H7 (cell line): Measurements from ENCODE around the gene SH2D6. TPM values are rescaled to one million over a fixed set of nuclear protein-coding genes. Genes with fewer than 3 reads are reported as not detected.

Source experiments
- DNase-seq: peaks from one replicate; pipeline ENCODE4 v3.0.0; 2012
- H3K27me3 ChIP-seq: 2 replicates; pipeline ENCODE4 v1.6.0; 2011; ENCODE audit warnings: mild to moderate bottlenecking, low read length; ENCODE audit not compliant: control insufficient read depth, insufficient read depth
- H3K36me3 ChIP-seq: replicated peaks from 2 replicates; pipeline ENCODE4 v1.5.1; 2011; ENCODE audit warnings: low read length; ENCODE audit not compliant: control insufficient read depth, insufficient read depth
- H3K4me3 ChIP-seq: 2 replicates; pipeline ENCODE4 v1.5.1; 2011; ENCODE audit warnings: low read depth, mild to moderate bottlenecking, control low read depth, low read length, moderate library complexity; ENCODE audit not compliant: insufficient read depth
- total RNA-seq: library from RNA; depleted of rRNA; stranded (reverse); fragments of >200 nt; shearing (Covaris generic); gene quantifications from 2 replicates; pipeline ENCODE4 v1.2.3, GENCODE V29; 2014

Gene SH2D6
- total RNA-seq, 1 experiment from 2014 or later = not detected

GRCh38 chr2:85449214-85449588 lies 30.7 kb downstream of the SH2D6 start:
- no peaks in the 10 kb centered on the region for H3K36me3 ChIP-seq

GRCh38 chr2:85452237-85452636 lies 33.7 kb downstream of the SH2D6 start:
- DNase-seq = no peak
- H3K36me3 ChIP-seq = no peaks in the 10 kb centered on the region
- H3K4me3 ChIP-seq = no peak overlapping the region
- H3K27me3 ChIP-seq = no peaks in the 10 kb centered on the region

More at GRCh38 chr2:85449214-85449588, 30.7 kb downstream of the SH2D6 start:
- peak; percentile 14 for DNase-seq
- H3K4me3 ChIP-seq = no peak overlapping the region
- no peaks in the 10 kb centered on the region; the same call in 1 of the 2 replicates for H3K27me3 ChIP-seq

- Histone ChIP-seq H3K27me3 (no peaks in the 10 kb centered on the region), H3K4me3 (no peak overlapping the region), H3K36me3 (no peaks in the 10 kb centered on the region)
- DNase-seq = no peak
Observed at GRCh38 chr2:85453571-85453970, 35.1 kb downstream of the SH2D6 start.

- H3K4me3 ChIP-seq = no peak overlapping the region
- no peaks in the 10 kb centered on the region for H3K27me3 ChIP-seq
- DNase-seq = peak; percentile 51
- no peaks in the 10 kb centered on the region for H3K36me3 ChIP-seq
Observed at GRCh38 chr2:85455552-85456090, 37.1 kb downstream of the SH2D6 start.

- DNase-seq = no peak
- Histone ChIP-seq H3K4me3 (no peak overlapping the region), H3K36me3 (no peaks in the 10 kb centered on the region), H3K27me3 (no peaks in the 10 kb centered on the region)
Observed at GRCh38 chr2:85457043-85457442, 38.5 kb downstream of the SH2D6 start.

GRCh38 chr2:85457877-85458316 lies 39.4 kb downstream of the SH2D6 start:
- H3K36me3 ChIP-seq = no peaks in the 10 kb centered on the region
- DNase-seq = no peak
- H3K4me3 ChIP-seq = no peak overlapping the region
- no peaks in the 10 kb centered on the region for H3K27me3 ChIP-seq

- DNase-seq = peak; percentile 24
- H3K27me3 ChIP-seq = no peaks in the 10 kb centered on the region
- H3K4me3 ChIP-seq = no peak overlapping the region
- H3K36me3 ChIP-seq = no peaks in the 10 kb centered on the region
Observed at GRCh38 chr2:85458601-85459563, 40.4 kb downstream of the SH2D6 start.

GRCh38 chr2:85459771-85460170 lies 41.3 kb downstream of the SH2D6 start:
- H3K27me3 ChIP-seq = no peaks in the 10 kb centered on the region
- no peak overlapping the region for H3K4me3 ChIP-seq
- no peak for DNase-seq
- H3K36me3 ChIP-seq = no peaks in the 10 kb centered on the region

- no peak overlapping the region for H3K4me3 ChIP-seq
- no peak for DNase-seq
- no peaks in the 10 kb centered on the region for H3K27me3 ChIP-seq
- H3K36me3 ChIP-seq = no peaks in the 10 kb centered on the region
Observed at GRCh38 chr2:85462322-85462721, 43.8 kb downstream of the SH2D6 start.

- DNase-seq = no peak
- Histone ChIP-seq H3K27me3 (no peaks in the 10 kb centered on the region), H3K4me3 (no peak overlapping the region), H3K36me3 (no peaks in the 10 kb centered on the region)
Observed at GRCh38 chr2:85468096-85468703, 49.7 kb downstream of the SH2D6 start.

GRCh38 chr2:85468704-85469349 lies 50.3 kb downstream of the SH2D6 start:
- H3K27me3 ChIP-seq = no peaks in the 10 kb centered on the region
- H3K36me3 ChIP-seq = no peaks in the 10 kb centered on the region
- DNase-seq = peak; percentile 36
- no peak overlapping the region for H3K4me3 ChIP-seq

- Histone ChIP-seq H3K27me3 (no peaks in the 10 kb centered on the region), H3K4me3 (no peak overlapping the region), H3K36me3 (no peaks in the 10 kb centered on the region)
- DNase-seq = no peak
Observed at GRCh38 chr2:85470850-85471800, 52.6 kb downstream of the SH2D6 start.

GRCh38 chr2:85472261-85472660 lies 53.7 kb downstream of the SH2D6 start:
- no peak for DNase-seq
- Histone ChIP-seq H3K27me3 (no peaks in the 10 kb centered on the region), H3K4me3 (no peak overlapping the region), H3K36me3 (no peaks in the 10 kb centered on the region)
